ENCODE results near the gene PRAC1.

- TF ChIP-seq, protein P1, sequence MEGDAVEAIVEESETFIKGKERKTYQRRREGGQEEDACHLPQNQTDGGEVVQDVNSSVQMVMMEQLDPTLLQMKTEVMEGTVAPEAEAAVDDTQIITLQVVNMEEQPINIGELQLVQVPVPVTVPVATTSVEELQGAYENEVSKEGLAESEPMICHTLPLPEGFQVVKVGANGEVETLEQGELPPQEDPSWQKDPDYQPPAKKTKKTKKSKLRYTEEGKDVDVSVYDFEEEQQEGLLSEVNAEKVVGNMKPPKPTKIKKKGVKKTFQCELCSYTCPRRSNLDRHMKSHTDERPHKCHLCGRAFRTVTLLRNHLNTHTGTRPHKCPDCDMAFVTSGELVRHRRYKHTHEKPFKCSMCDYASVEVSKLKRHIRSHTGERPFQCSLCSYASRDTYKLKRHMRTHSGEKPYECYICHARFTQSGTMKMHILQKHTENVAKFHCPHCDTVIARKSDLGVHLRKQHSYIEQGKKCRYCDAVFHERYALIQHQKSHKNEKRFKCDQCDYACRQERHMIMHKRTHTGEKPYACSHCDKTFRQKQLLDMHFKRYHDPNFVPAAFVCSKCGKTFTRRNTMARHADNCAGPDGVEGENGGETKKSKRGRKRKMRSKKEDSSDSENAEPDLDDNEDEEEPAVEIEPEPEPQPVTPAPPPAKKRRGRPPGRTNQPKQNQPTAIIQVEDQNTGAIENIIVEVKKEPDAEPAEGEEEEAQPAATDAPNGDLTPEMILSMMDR (IDR thresholded peaks at IDR 0.05): no peak
- no peak for TF ChIP-seq POLR2A (IDR thresholded peaks at IDR 0.05)
Measured at GRCh38 chr17:48757524-48757961, 35.2 kb upstream of the PRAC1 start.

Measured in adrenal gland (tissue), 5 donors.